Measurements from ENCODE around the gene MBNL2.
"Not testable (repeated sequence)": the region's sequence is repeated elsewhere in the genome, so short reads cannot be mapped to it uniquely, and the experiment has no call there.

The MBNL2 gene

GRCh38 chr13:97346561-97347254 lies 124.6 kb downstream of the MBNL2 start:
- no peak for DNase-seq
- in situ Hi-C loops (cut with MboI; ENCODE audit: low pct_unique_long_range_greater_than_20kb, low sequenced_read_pairs): loop anchor here (25.0 kb wide), 1 partner anchor 234 kb away; no protein-coding TSS in a partner anchor

GRCh38 chr13:97347255-97347932 lies 125.3 kb downstream of the MBNL2 start:
- no peak for DNase-seq
- in situ Hi-C loops (cut with MboI; ENCODE audit: low pct_unique_long_range_greater_than_20kb, low sequenced_read_pairs): loop anchor here (25.0 kb wide), 1 partner anchor 235 kb away; no protein-coding TSS in a partner anchor

GRCh38 chr13:97348569-97349100 lies 126.5 kb downstream of the MBNL2 start:
- DNase-seq: no peak
- in situ Hi-C loops (cut with MboI; ENCODE audit: low pct_unique_long_range_greater_than_20kb, low sequenced_read_pairs): loop anchor here (25.0 kb wide), 1 partner anchor 236 kb away; no protein-coding TSS in a partner anchor

GRCh38 chr13:97352012-97352411 lies 129.9 kb downstream of the MBNL2 start:
- in situ Hi-C loops (cut with MboI; ENCODE audit: low pct_unique_long_range_greater_than_20kb, low sequenced_read_pairs); DNase-seq: not testable (repeated sequence)

- DNase-seq: no peak
- in situ Hi-C loops (cut with MboI; ENCODE audit: low pct_unique_long_range_greater_than_20kb, low sequenced_read_pairs): no loop called here
Observed at GRCh38 chr13:97352815-97353214, 130.7 kb downstream of the MBNL2 start.

- no peak for DNase-seq
- in situ Hi-C loops (cut with MboI; ENCODE audit: low pct_unique_long_range_greater_than_20kb, low sequenced_read_pairs): no loop called here
Observed at GRCh38 chr13:97353927-97354675, 132.0 kb downstream of the MBNL2 start.

GRCh38 chr13:97354808-97355207 lies 132.7 kb downstream of the MBNL2 start:
- in situ Hi-C loops (cut with MboI; ENCODE audit: low pct_unique_long_range_greater_than_20kb, low sequenced_read_pairs): no loop called here
- no peak for DNase-seq

- no peak for DNase-seq
- in situ Hi-C loops (cut with MboI; ENCODE audit: low pct_unique_long_range_greater_than_20kb, low sequenced_read_pairs): no loop called here
Observed at GRCh38 chr13:97356592-97356991, 134.5 kb downstream of the MBNL2 start.

GRCh38 chr13:97359181-97360057 lies 137.3 kb downstream of the MBNL2 start:
- DNase-seq: peak; percentile 78
- in situ Hi-C loops (cut with MboI; ENCODE audit: low pct_unique_long_range_greater_than_20kb, low sequenced_read_pairs): no loop called here

GRCh38 chr13:97360610-97361009 lies 138.5 kb downstream of the MBNL2 start:
- no peak for DNase-seq
- in situ Hi-C loops (cut with MboI; ENCODE audit: low pct_unique_long_range_greater_than_20kb, low sequenced_read_pairs): no loop called here

GRCh38 chr13:97364031-97364430 lies 141.9 kb downstream of the MBNL2 start:
- in situ Hi-C loops (cut with MboI; ENCODE audit: low pct_unique_long_range_greater_than_20kb, low sequenced_read_pairs): no loop called here

GRCh38 chr13:97364827-97365226 lies 142.7 kb downstream of the MBNL2 start:
- DNase-seq: no peak
- in situ Hi-C loops (cut with MboI; ENCODE audit: low pct_unique_long_range_greater_than_20kb, low sequenced_read_pairs): no loop called here

More at GRCh38 chr13:97364031-97364430, 141.9 kb downstream of the MBNL2 start:
- no peak for DNase-seq

- in situ Hi-C loops (cut with MboI; ENCODE audit: low pct_unique_long_range_greater_than_20kb, low sequenced_read_pairs): no loop called here
- DNase-seq: no peak
Observed at GRCh38 chr13:97366172-97366688, 144.1 kb downstream of the MBNL2 start.

- DNase-seq: peak; percentile 24
- in situ Hi-C loops (cut with MboI; ENCODE audit: low pct_unique_long_range_greater_than_20kb, low sequenced_read_pairs): no loop called here
Observed at GRCh38 chr13:97367016-97367822, 145.1 kb downstream of the MBNL2 start.

- in situ Hi-C loops (cut with MboI; ENCODE audit: low pct_unique_long_range_greater_than_20kb, low sequenced_read_pairs): no loop called here
- peak; percentile 3 for DNase-seq
Observed at GRCh38 chr13:97369261-97369893, 147.2 kb downstream of the MBNL2 start.

- DNase-seq: no peak
- in situ Hi-C loops (cut with MboI; ENCODE audit: low pct_unique_long_range_greater_than_20kb, low sequenced_read_pairs): no loop called here
Observed at GRCh38 chr13:97371486-97372109, 149.5 kb downstream of the MBNL2 start.

GRCh38 chr13:97372936-97373335 lies 150.8 kb downstream of the MBNL2 start:
- no peak for DNase-seq
- in situ Hi-C loops (cut with MboI; ENCODE audit: low pct_unique_long_range_greater_than_20kb, low sequenced_read_pairs): no loop called here

Measured in KBM-7 (cell line).